HG03135 (cell line): Measurements from ENCODE around the gene IFT43.

Experiments
- ATAC-seq: cut with Tn5 transposase; IDR thresholded peaks from one replicate; pipeline ENCODE4 v1.9.1; 2021; ENCODE audit warnings: mild to moderate bottlenecking, moderate library complexity; ENCODE audit not compliant: unreplicated experiment

The IFT43 gene

GRCh38 chr14:76101391-76102379 lies 116.1 kb downstream of the IFT43 start:
- ATAC-seq, result no peak

GRCh38 chr14:76104802-76105355 lies 119.3 kb downstream of the IFT43 start:
- ATAC-seq, result no peak

- no peak for ATAC-seq
These were observed 120.6 kb downstream of the IFT43 start for GRCh38 chr14:76106188-76106587.

- ATAC-seq, result no peak
These were observed 123.7 kb downstream of the IFT43 start for GRCh38 chr14:76109087-76109880.

GRCh38 chr14:76112889-76113624 lies 127.5 kb downstream of the IFT43 start:
- no peak for ATAC-seq

- ATAC-seq, result no peak
These were observed 128.1 kb downstream of the IFT43 start for GRCh38 chr14:76113691-76114090.

- no peak for ATAC-seq
These were observed 129.5 kb downstream of the IFT43 start for GRCh38 chr14:76115010-76115422.

- ATAC-seq, result no peak
These were observed 132.4 kb downstream of the IFT43 start for GRCh38 chr14:76117789-76118484.

- no peak for ATAC-seq
These were observed 133.0 kb downstream of the IFT43 start for GRCh38 chr14:76118594-76118993.

- ATAC-seq, result no peak
These were observed 135.7 kb downstream of the IFT43 start for GRCh38 chr14:76121089-76121748.

- ATAC-seq, result no peak
These were observed 138.1 kb downstream of the IFT43 start for GRCh38 chr14:76123426-76124225.

GRCh38 chr14:76125511-76125910 lies 139.9 kb downstream of the IFT43 start:
- no peak for ATAC-seq

- no peak for ATAC-seq
These were observed 140.5 kb downstream of the IFT43 start for GRCh38 chr14:76126076-76126475.

- no peak for ATAC-seq
These were observed 144.5 kb downstream of the IFT43 start for GRCh38 chr14:76129851-76130576.

GRCh38 chr14:76131071-76131965 lies 145.8 kb downstream of the IFT43 start:
- ATAC-seq, result no peak

- ATAC-seq, result no peak
These were observed 147.5 kb downstream of the IFT43 start for GRCh38 chr14:76133103-76133502.
